CD4-positive, CD25-positive, alpha-beta regulatory T cell (primary cell): Measurements from ENCODE around the gene TECPR2. TPM values are rescaled to one million over a fixed set of nuclear protein-coding genes. Genes with fewer than 3 reads are reported as not detected.

Experiments
- ATAC-seq, 2 donors: fragments of 150-1000 bp; cut with Tn5 transposase; one replicate each; pipeline ENCODE4 v1.10.0; 2021; ENCODE audit warnings: low read depth in 2 of 2, moderate number of reproducible peaks in 2 of 2, moderate library complexity in 1 of 2
- DNase-seq, 3 donors: peaks; one replicate each; pipeline versions ENCODE4 v3.0.0 to v3.0.0-alpha.2; 2012 to 2022; ENCODE audit warnings: mixed read lengths in 1 of 3
- H3K27ac ChIP-seq: one replicate; pipeline ENCODE4 v1.7.0; 2013; ENCODE audit warnings: mild to moderate bottlenecking, low read length; ENCODE audit not compliant: insufficient read depth, poor library complexity, severe bottlenecking
- H3K27me3 ChIP-seq: one replicate; pipeline ENCODE4 v1.7.0; 2013; ENCODE audit warnings: low read length; ENCODE audit not compliant: control insufficient read depth, insufficient read depth
- H3K36me3 ChIP-seq: one replicate; pipeline ENCODE4 v1.7.0; 2013; ENCODE audit warnings: mild to moderate bottlenecking, low read length, moderate library complexity; ENCODE audit not compliant: control insufficient read depth, insufficient read depth
- H3K4me1 ChIP-seq: 2 replicates; pipeline ENCODE4 v1.7.0; 2013; ENCODE audit warnings: mild to moderate bottlenecking, low read length; ENCODE audit not compliant: insufficient read depth, control insufficient read depth, poor library complexity, severe bottlenecking
- H3K4me3 ChIP-seq: one replicate; pipeline ENCODE4 v1.7.0; 2013; ENCODE audit warnings: low read depth, mild to moderate bottlenecking, low read length, moderate library complexity
- H3K9me3 ChIP-seq, 2 experiments: 1 replicate in 1 of 2; 2 replicates in 1 of 2; pipeline ENCODE4 v1.7.0; 2013; ENCODE audit warnings: low read length in 2 of 2, mild to moderate bottlenecking in 1 of 2, moderate library complexity in 1 of 2; ENCODE audit not compliant: control insufficient read depth in 2 of 2
- H3K27ac Mint-ChIP-seq, 3 donors: one replicate each; pipeline ENCODE4 v1.8.0; 2020 to 2022; ENCODE audit warnings: mild to moderate bottlenecking in 3 of 3, mixed read lengths in 3 of 3, moderate library complexity in 2 of 3
- H3K27me3 Mint-ChIP-seq: one replicate; pipeline ENCODE4 v1.8.0; 2022; ENCODE audit warnings: mild to moderate bottlenecking, mixed read lengths
- H3K36me3 Mint-ChIP-seq: one replicate; pipeline ENCODE4 v1.8.0; 2020; ENCODE audit warnings: mixed read lengths
- H3K4me1 Mint-ChIP-seq, 4 donors: one replicate each; pipeline ENCODE4 v1.8.0; 2020 to 2022; ENCODE audit warnings: mixed read lengths in 4 of 4, mild to moderate bottlenecking in 1 of 4
- H3K4me3 Mint-ChIP-seq, 4 donors: one replicate each; pipeline ENCODE4 v1.8.0; 2020 to 2022; ENCODE audit warnings: mild to moderate bottlenecking in 4 of 4, mixed read lengths in 4 of 4, moderate library complexity in 3 of 4
- H3K9me3 Mint-ChIP-seq, 7 donors: one replicate each; pipeline ENCODE4 v1.8.0; 2020 to 2022; ENCODE audit warnings: mixed read lengths in 7 of 7, mild to moderate bottlenecking in 3 of 7, moderate library complexity in 2 of 7
- polyA plus RNA-seq, 4 donors: library from polyadenylated mRNA; unstranded; fragments of 300-500 nt; fragmentation: Illumina TruSeq; gene quantifications; one replicate each; pipeline ENCODE4 v1.2.3, GENCODE V29; 2021
- total RNA-seq: library from RNA; stranded (reverse); gene quantifications from one replicate; pipeline ENCODE4 v1.2.3, GENCODE V29; 2022

Gene TECPR2
- total and polyA plus RNA-seq, 5 donors from 2014 or later, result 2.4 to 12.7 (median 2.9) TPM

- H3K9me3 Mint-ChIP-seq, result peaks cover 0 to 1% (median 0%) of the 10 kb centered on the region in 7 donors
- Histone ChIP-seq H3K4me3 (no peak overlapping the region), H3K36me3 (peaks cover 3% of the 10 kb centered on the region), H3K4me1 (no peaks in the 10 kb centered on the region), H3K27ac (no peak overlapping the region), H3K27me3 (no peaks in the 10 kb centered on the region), H3K9me3 (no peaks in the 10 kb centered on the region)
- no peak for ATAC-seq
- H3K27me3 Mint-ChIP-seq, result no peaks in the 10 kb centered on the region
- no peak overlapping the region for H3K27ac Mint-ChIP-seq
- DNase-seq, result no peak
- no peak overlapping the region for H3K4me3 Mint-ChIP-seq
- H3K36me3 Mint-ChIP-seq, result peaks cover 23% of the 10 kb centered on the region
- H3K4me1 Mint-ChIP-seq, result no peaks in the 10 kb centered on the region
Measured at GRCh38 chr14:102430212-102430908, 67.6 kb downstream of the TECPR2 start.

GRCh38 chr14:102431751-102432150 lies 69.0 kb downstream of the TECPR2 start:
- no peak for DNase-seq
- H3K9me3 ChIP-seq, result no peaks in the 10 kb centered on the region
- H3K36me3 Mint-ChIP-seq, result peaks cover 21% of the 10 kb centered on the region
- no peaks in the 10 kb centered on the region for H3K4me1 ChIP-seq
- H3K27me3 ChIP-seq, result no peaks in the 10 kb centered on the region
- no peak overlapping the region for H3K4me3 Mint-ChIP-seq
- H3K27ac ChIP-seq, result no peak overlapping the region
- ATAC-seq, result no peak
- peaks cover 3% of the 10 kb centered on the region for H3K36me3 ChIP-seq
- no peaks in the 10 kb centered on the region for H3K27me3 Mint-ChIP-seq
- H3K27ac Mint-ChIP-seq, result no peak overlapping the region
- no peak overlapping the region for H3K4me3 ChIP-seq
- H3K9me3 Mint-ChIP-seq, result peaks cover 0 to 1% (median 0%) of the 10 kb centered on the region in 7 donors
- no peaks in the 10 kb centered on the region for H3K4me1 Mint-ChIP-seq

- H3K36me3 ChIP-seq, result peaks cover 3% of the 10 kb centered on the region
- H3K9me3 ChIP-seq, result no peaks in the 10 kb centered on the region
- ATAC-seq, result no peak
- no peaks in the 10 kb centered on the region for H3K27me3 ChIP-seq
- Mint-ChIP-seq H3K9me3 (peaks cover 0 to 1% (median 0%) of the 10 kb centered on the region in 7 donors), H3K36me3 (peaks cover 12% of the 10 kb centered on the region), H3K27ac (no peak overlapping the region), H3K4me3 (no peak overlapping the region), H3K4me1 (peaks cover 0 to 4% (median 0%) of the 10 kb centered on the region in 4 donors), H3K27me3 (no peaks in the 10 kb centered on the region)
- no peak for DNase-seq
- peaks cover 6% of the 10 kb centered on the region for H3K4me1 ChIP-seq
- no peak overlapping the region for H3K27ac ChIP-seq
- H3K4me3 ChIP-seq, result no peak overlapping the region
Measured at GRCh38 chr14:102434647-102435175, 72.0 kb downstream of the TECPR2 start.

GRCh38 chr14:102437997-102438915 lies 75.5 kb downstream of the TECPR2 start:
- DNase-seq (peak; percentile 49 to 59 (median 49)), ATAC-seq (peak in 1 of 2 donors; percentile 55)
- Mint-ChIP-seq H3K36me3 (peaks cover 17% of the 10 kb centered on the region), H3K27ac (no peak overlapping the region), H3K9me3 (no peaks in the 10 kb centered on the region), H3K27me3 (no peaks in the 10 kb centered on the region), H3K4me3 (peak overlapping the region in 1 of 4 donors; percentile 38), H3K4me1 (peaks cover 0 to 4% (median 0%) of the 10 kb centered on the region in 4 donors)
- Histone ChIP-seq H3K9me3 (no peaks in the 10 kb centered on the region), H3K36me3 (peaks cover 15% of the 10 kb centered on the region), H3K4me3 (no peak overlapping the region), H3K27me3 (no peaks in the 10 kb centered on the region), H3K27ac (no peak overlapping the region), H3K4me1 (peaks cover 6% of the 10 kb centered on the region)

- Mint-ChIP-seq H3K27ac (no peak overlapping the region), H3K27me3 (no peaks in the 10 kb centered on the region), H3K4me1 (peaks cover 0 to 4% (median 0%) of the 10 kb centered on the region in 4 donors), H3K36me3 (peaks cover 13% of the 10 kb centered on the region), H3K9me3 (no peaks in the 10 kb centered on the region), H3K4me3 (peak overlapping the region in 1 of 4 donors; percentile 76)
- no peak overlapping the region for H3K27ac ChIP-seq
- peaks cover 6% of the 10 kb centered on the region for H3K4me1 ChIP-seq
- H3K27me3 ChIP-seq, result no peaks in the 10 kb centered on the region
- H3K4me3 ChIP-seq, result no peak overlapping the region
- peaks cover 26% of the 10 kb centered on the region for H3K36me3 ChIP-seq
- no peaks in the 10 kb centered on the region for H3K9me3 ChIP-seq
- ATAC-seq (no peak), DNase-seq (no peak)
Measured at GRCh38 chr14:102439556-102439955, 76.8 kb downstream of the TECPR2 start.

GRCh38 chr14:102440392-102440791 lies 77.7 kb downstream of the TECPR2 start:
- DNase-seq, result no peak
- peaks cover 0 to 4% (median 0%) of the 10 kb centered on the region in 4 donors for H3K4me1 Mint-ChIP-seq
- H3K27me3 ChIP-seq, result no peaks in the 10 kb centered on the region
- H3K4me3 ChIP-seq, result no peak overlapping the region
- peaks cover 6% of the 10 kb centered on the region for H3K4me1 ChIP-seq
- H3K36me3 ChIP-seq, result peaks cover 26% of the 10 kb centered on the region
- H3K36me3 Mint-ChIP-seq, result peaks cover 20% of the 10 kb centered on the region
- H3K27me3 Mint-ChIP-seq, result no peaks in the 10 kb centered on the region
- no peak overlapping the region for H3K27ac ChIP-seq
- no peaks in the 10 kb centered on the region for H3K9me3 Mint-ChIP-seq
- no peaks in the 10 kb centered on the region for H3K9me3 ChIP-seq
- H3K27ac Mint-ChIP-seq, result no peak overlapping the region
- ATAC-seq, result no peak
- H3K4me3 Mint-ChIP-seq, result no peak overlapping the region

GRCh38 chr14:102442241-102443211 lies 79.8 kb downstream of the TECPR2 start:
- no peaks in the 10 kb centered on the region for H3K27me3 ChIP-seq
- H3K36me3 Mint-ChIP-seq, result peaks cover 25% of the 10 kb centered on the region
- H3K4me1 Mint-ChIP-seq, result peaks cover 0 to 4% (median 0%) of the 10 kb centered on the region in 4 donors
- peaks cover 26% of the 10 kb centered on the region for H3K36me3 ChIP-seq
- peaks cover 6% of the 10 kb centered on the region for H3K4me1 ChIP-seq
- no peak overlapping the region for H3K27ac Mint-ChIP-seq
- no peaks in the 10 kb centered on the region for H3K9me3 ChIP-seq
- no peaks in the 10 kb centered on the region for H3K27me3 Mint-ChIP-seq
- no peak overlapping the region for H3K27ac ChIP-seq
- H3K4me3 ChIP-seq, result no peak overlapping the region
- H3K9me3 Mint-ChIP-seq, result no peaks in the 10 kb centered on the region
- ATAC-seq (no peak), DNase-seq (no peak)
- no peak overlapping the region for H3K4me3 Mint-ChIP-seq
